ENCODE data around the gene CHST11.
"Not testable (repeated sequence)": the region's sequence is repeated elsewhere in the genome, so short reads cannot be mapped to it uniquely, and the experiment has no call there.

The CHST11 gene

DNA sequence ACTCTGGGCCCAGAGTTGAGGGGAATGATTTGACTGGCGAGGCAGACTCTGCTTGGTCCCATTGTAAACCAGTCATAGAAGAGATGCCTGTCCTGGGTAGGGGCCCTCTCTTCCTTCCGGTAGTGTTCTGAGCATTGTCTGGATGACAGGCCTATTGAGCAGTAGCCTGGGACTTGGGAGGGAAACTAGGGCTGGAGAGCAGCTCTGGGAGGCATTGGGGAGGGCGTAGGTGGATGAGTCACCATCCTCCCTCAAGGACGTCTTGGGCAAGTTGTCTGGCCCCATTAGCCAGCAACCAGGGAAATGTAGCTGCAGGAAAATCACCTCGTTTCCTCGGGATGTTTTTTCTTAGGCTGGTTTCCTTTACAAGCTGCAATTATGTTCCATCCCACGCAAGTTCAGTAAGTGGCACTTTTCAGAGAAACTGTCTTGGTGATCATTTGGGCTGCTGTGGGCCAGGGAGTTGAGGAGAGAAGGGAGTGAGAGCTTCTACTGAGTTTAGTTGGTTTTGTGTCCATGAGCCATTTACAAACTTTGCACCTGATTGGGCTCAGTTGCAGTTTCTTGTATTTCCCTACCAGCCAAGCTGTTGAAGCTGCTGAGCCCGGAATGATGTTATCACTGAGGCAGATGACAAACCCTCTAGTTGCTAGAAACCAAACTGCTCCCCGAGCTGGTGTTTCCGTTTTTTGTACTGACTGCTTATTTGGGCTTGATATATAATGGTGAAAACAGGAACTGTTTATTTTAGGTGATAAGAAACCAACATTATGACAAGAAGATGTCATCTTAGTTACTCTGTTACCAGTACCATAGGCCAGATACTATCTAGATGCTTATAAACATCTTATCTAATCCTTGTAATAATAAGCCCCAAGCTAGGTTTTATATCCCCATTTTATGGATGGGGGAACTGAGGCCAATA is 147.6 kb downstream of the CHST11 start:
- DNase-seq (ENCODE audit: low read depth) = peak; percentile 96

DNA sequence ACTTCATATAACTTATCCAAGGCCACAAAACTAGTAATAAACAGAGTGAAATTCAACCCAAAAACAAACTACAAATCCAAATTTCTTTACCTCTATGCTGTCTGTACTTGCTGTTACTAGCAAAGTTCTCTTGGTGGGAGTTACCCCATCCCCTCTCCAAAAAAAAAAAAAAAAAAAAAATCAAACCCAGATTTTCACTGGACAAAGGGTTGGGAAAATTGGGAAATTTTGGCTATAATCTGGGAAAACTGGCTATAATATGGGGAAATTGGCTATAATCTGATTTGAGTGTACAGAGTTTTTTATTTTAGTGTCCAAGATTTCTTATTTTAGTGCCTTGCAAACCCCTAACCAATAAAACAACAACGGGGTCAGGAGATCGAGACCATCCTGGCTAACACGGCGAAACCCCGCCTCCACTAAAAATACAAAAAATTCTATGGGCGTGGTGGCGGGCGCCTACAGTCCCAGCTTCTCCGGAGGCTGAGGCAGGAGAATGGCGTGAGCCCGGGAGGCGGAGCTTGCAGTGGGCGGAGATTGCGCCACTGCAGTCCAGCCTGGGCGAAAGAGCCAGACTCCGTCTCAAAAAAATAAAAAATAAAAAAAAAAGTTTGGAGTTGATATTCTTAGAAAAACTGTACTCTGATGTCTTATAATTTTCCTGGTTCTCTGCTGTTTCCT is 148.4 kb downstream of the CHST11 start:
- DNase-seq (ENCODE audit: low read depth) = no peak

DNA sequence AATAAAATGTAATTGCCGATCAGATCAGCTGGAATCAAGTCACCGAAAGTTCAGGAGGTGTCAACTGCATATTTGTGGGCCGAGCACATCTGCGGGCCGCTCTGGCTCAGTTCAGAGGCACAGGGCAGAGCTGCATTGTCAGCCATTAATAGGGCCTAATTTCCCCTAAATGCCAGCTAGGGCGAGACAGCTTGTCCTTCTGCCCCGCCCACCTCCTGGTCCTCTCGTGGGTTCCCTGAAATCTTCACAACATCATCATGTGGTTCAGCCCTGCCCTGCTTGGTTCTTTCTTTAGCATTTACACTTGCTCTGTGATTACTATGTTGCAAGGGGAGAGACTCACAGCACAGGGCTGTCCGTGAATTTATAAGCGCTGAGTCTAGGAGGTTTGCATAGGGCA is 148.9 kb downstream of the CHST11 start:
- peak; percentile 22 for DNase-seq (ENCODE audit: low read depth)

DNA sequence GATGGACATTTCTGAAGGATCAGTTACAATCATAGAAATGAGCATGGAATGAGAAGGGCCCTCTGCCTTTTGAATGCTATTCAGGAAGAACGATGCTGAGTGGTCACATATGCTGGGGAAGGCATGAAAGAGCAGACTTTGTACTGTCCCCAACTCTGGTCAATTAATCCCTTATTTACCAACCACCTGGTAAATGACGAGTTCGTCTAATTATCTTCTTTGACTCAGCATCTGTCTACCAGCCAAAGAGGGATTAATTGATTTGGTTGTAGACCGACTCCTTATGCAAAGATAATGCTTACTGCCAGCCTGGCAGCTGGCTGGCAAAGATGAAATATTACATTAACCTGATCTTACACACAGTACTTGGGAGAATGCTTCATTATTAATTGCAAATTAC is 152.2 kb downstream of the CHST11 start:
- no peak for DNase-seq (ENCODE audit: low read depth)

DNA sequence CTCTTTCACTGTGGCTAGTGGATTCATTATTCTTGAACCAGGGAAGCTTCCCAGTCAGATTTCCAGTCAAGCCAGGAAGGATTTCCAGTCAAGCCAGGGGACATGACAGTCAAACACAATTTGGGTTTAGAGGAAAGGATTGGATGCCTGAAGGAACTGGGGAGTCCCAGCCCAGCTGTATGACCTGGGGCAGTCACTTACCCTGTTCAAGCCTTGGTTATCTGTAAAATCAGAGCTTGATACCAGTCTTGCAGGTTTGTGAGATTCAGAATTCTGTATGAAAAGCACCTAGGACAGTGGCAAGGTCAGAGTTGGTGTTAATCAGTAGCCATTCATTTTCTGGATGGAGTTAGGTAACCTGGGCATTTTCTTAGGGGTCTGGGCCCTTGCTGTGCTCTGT is 152.7 kb downstream of the CHST11 start:
- DNase-seq (ENCODE audit: low read depth) = no peak

DNA sequence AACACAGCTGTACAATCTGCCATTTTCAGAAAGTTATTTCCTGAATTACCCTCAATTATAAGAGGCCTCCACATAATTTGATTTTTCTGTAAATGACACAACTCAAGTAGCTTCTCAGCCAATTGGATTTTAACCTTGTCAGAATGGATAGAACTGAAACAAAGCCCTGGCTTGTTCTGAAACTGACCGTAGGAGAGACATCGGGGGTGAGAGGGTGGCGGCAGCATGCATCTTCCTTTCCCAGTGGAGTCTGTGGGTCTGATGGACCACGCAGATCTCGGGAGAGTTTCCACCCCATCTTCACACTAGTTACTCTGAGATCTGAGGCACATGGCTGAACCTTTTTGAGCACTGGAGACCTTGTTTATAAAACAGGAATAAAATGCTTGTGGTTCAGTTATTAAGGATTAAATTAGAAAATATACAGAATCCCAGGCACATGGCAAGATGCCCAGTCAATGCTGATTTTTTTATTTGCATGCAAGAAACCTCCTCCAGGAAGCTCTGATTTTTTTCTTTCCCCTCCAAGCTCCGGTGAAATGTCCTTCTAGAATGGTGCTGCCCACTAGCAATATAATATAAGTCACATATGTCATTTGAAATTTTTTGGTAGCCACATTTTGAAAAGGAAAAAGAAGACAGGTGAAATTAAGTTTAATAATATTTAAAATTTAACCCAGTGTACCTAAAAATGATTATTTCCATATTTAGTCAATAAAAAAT is 153.9 kb downstream of the CHST11 start:
- no peak for DNase-seq (ENCODE audit: low read depth)

DNA sequence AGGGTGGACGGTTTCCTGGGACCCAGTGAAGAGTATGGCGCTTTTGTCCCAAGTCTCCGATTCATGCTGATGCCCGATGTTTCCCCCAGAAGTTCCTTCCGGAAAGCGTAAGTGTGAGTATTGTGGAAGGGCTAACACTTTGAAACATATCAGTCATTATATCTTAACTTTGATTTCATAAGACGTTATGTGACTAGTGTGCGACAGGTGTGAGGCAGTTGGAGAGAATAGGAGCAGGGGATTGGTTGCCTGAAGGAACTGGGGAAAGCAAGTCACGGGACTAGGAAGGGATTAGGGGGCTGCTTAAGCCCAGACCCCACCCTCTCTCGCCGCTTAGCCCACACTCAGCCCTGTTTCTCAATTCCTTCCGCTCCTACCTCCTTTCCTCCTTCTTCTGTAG is 154.9 kb downstream of the CHST11 start:
- DNase-seq (ENCODE audit: low read depth) = no peak

DNA sequence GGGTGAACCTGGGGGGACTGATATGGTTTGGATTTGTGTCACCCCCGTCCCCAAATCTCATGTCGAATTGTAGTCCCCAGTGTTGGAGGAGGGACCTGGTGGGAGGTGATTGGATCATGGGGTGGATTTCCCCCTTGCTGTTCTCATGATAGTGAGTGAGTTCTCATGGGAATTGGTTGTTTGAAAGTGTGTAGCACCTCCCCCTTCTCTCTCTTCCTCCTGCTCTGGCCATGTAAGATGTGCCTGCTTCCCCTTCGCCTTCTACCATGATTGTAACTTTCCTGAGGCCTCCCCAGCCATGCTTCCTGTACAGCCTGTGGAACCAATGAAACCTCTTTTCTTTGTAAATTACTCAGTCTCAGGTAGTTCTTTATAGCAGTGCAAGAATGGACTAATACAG is 156.6 kb downstream of the CHST11 start:
- DNase-seq (ENCODE audit: low read depth) = not testable (repeated sequence)

DNA sequence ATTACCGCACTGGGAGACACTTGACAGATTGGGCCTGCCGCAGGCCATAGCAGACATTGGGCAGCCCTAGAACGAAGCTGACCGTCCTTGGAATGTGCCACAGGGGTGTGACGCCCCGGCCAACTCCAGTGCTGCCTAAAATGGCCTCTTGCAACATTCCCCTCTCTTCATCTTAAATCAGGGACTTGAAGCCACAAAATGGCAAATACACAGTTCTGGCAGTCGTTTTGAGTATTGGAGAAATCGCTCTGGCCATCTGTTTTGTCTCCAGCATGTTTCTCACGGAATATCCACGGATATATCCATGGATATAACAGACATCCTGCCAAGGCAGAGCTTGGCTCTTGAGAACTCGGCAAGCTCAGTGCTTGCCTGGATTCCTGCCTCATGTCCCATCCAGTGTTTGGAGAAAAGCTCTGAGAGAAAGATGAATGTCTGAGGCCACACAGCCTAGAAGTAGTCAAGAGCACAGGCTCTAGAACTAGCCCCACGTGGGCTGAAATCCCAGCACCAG is 158.4 kb downstream of the CHST11 start:
- DNase-seq (ENCODE audit: low read depth) = peak; percentile 9

DNA sequence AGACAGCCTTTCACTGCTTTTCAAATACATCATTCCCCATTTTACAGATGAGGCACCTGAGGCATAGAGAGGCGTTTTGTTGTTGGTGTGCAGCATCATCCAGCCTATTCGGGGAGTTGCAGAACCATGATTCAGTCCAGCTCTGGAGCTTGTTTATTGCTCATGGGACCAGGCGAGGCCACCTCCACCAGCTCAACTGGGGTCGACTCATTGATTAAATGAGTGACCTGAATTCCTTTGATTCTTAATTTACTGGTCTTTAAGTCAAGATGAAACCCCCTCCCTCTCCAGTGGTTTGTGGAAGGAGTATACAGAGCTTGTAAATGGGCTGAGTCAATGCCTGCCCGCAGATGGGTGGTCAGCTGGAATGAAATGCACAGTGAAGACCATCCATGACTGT is 161.9 kb downstream of the CHST11 start:
- no peak for DNase-seq (ENCODE audit: low read depth)

DNA sequence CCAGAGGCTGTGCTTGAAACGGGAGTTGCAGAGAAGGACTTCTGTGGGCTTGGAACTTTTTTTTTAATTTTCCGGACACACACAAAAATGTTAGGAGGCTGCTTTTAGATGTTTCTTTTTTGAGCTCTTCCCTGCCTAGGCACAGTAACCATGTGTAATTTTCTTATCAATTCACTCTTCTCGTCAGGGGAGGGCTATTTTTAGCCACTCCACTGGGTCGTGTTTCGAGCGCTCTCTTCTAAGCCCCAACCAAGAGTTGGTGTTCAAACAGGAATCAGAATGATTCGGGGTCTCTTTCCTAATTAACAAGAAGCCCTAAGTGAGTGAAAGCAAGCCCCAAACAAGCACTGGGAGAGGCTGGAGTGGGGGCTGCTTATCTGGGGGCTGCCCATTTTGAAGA is 162.6 kb downstream of the CHST11 start:
- no peak for DNase-seq (ENCODE audit: low read depth)

DNA sequence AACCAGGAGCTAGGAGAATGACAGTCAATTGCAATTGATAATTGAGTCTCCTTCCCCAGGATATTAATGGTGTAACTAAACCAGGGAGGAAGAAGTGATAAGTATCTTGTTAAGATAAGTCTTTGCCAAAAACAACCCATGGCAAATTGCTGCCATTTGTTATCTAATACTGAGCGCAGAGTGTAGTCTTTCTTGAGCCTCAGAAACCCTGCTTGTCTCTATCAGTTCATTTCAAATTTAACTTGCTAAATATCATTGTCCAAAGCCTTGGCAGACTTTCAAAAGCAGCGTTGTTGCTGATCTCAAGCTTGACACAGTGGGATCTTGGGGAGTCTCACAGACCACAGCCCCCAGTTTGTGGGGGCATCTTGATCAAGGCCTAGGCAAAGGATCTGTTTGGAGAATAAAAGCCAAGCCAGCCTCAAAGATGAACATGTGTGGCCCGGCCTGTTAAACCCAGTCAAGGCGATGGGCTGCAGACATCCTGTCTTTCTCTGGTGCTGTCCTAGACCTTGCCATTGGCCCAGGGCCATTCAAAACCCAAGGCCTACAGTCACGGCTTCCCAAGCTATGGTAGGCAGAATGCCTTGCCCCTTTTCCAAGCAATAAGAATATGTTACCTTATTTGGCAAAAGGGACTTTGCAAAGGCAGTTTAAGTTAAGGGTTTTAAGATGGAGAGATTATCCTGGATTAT is 164.2 kb downstream of the CHST11 start:
- no peak for DNase-seq (ENCODE audit: low read depth)

DNA sequence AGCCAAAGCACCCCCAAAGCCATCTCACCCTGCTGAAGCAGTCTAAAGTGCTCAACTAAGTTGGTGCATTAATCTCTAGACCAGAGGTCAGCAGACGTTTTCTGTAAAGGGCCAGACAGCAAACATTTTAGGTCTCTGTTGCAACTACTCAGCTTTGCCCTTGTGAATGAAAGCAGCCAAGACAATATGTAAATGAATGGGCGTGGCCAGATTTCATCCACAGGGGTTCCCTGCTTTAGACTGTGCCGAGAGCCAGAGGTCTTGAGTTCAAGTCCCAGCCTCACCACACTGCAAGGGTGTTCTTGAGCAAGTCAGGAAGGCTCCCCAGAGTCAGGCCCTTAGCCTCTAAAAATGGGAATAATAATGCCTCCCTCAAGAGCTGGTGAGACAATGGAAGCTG is 166.2 kb downstream of the CHST11 start:
- DNase-seq (ENCODE audit: low read depth) = no peak

DNA sequence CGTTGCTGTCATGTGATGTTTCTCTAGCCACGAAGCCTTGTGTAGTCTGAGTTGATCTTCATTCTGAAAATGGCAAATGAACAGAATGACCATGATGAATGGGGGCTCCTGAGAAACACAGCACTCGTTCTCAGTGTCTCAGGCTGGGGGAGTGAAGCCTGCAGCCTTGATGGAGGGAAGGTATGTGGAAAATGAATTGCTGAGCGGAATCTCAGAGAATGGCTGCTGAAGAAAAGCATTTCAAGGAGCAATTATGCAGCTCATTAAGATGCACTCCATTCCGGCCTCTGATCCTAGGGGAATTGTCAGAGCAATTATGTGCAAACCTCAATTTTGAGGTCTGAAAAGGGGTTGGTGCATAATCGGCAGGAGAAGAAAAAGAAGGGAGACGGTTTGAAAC is 167.1 kb downstream of the CHST11 start:
- no peak for DNase-seq (ENCODE audit: low read depth)

DNA sequence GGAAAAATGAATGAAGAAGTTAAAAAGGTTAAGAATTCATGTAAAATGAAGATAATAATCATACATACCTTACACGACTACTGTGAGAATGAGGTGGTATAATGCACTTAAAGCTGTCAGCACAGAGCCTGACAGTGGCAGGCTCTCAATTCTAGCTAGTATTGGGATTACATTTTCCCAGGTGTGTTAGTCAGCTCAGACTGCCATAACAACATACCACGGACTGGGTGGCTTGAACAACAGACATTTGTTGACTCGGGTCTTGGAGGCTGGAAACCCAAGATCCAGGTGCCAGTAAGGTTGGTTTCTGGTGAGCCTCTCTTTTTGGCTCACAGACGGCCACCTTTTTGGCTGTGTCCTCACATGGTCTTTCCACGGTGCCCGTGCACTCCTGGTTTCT is 167.8 kb downstream of the CHST11 start:
- no peak for DNase-seq (ENCODE audit: low read depth)

DNA sequence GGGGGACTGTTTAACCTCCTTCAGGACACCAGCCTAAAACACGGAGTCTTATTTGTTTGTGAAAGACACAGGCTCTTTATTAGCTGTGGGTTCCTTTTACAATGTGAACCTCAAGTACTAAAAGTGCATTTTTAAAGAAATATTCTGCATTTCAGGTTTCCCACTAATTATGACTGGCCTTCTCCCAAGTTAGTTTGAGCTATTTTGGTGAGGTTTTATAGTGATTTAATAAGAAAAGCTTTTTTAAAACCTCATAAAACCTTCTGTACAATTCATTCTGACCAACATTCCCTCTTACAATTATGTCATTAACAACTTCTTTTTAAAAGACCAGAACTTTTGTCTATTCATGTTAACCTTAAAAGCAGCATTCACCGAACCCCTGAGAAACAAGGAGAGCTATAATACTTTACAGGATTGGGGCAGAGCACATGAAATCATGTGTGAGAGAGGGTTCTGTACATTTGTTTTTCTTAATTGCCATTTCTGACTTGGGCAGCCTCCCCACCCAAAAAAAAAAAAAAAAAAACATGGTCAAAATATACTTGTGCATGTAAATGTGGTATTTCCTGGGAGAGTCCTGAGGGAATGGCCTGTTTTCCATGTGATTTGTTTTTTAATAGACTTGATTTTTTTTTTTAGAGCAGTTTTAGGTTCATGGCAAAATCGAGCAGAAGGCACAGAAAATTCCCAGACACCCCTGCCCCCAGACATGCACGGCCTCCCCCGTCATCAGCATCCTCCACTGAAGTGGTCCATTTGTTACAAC is 169.5 kb downstream of the CHST11 start:
- peak; percentile 71 for DNase-seq (ENCODE audit: low read depth)

DNA sequence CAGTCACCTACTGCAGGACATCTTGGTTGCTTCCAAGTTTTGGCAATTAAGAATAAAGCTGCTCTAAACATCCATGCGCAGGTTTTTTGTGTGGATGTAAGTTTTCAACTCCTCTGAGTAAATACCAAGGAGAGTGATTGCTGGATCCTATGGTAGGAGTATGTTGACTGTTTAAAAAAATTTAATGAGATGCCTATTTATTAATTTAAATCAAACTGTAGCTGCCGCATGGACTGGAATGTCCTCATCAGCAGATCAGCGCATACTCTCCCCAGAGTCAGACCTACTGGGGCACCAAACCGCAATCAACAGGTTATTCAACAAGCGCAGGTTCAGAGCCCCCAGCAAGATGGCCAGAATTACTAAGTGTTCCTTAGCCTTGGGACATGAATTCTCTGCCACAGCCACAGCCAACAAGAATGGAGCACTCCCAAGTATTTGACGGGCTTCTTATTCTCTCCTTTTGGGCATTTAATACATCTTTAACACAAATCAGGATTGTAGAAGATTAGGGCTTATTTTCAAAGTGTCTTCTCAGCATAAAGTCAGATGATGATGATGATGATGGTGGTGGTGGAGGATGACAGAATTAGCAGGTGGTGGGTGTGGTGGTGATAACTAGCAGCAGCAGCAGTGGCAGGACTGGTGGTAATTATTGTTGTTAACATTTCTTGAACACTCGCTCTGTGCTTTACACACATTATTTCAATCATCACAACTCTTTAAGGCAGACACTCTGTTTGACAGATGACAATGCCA is 170.7 kb downstream of the CHST11 start:
- DNase-seq (ENCODE audit: low read depth) = no peak

DNA sequence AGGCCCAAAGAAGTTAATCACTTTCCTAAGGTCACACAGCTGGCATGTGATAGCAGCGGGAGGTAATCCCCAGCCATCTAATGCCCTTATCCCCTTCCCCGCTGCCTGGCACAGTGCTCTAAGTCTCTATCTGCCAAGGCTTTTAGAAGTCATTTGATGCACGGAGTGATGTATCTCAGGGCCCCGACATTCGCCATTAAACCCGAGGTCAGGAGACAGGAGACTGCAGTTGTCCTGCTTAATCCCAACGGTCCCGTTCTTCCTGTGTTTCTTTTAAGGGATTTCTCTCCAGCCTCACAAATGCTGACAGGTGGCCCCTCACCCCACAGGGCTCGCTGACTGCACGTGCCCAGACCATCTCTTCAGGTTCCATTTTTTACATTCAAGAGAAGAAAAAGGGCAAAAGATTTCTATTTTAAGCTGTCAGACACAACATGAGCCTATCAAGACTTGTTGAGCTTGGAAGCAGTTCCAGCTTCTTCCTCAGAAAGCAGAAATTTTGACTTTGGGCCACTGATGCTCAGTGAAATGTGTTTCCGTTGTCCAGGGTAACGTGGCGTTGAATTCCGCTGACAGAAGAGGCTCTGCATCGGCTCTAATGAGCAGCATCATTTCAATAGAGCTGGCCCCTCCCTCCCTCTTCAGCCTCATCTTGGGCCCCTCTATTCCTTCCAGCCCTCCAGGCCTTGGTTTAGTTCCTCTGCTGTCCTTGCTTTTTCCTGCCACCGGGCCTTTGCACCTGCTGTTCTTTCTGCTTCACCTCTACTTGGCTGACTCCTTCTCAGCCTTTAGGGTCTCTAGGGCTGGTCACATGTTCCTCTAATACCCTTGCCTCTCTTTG is 171.5 kb downstream of the CHST11 start:
- DNase-seq (ENCODE audit: low read depth) = no peak

DNA sequence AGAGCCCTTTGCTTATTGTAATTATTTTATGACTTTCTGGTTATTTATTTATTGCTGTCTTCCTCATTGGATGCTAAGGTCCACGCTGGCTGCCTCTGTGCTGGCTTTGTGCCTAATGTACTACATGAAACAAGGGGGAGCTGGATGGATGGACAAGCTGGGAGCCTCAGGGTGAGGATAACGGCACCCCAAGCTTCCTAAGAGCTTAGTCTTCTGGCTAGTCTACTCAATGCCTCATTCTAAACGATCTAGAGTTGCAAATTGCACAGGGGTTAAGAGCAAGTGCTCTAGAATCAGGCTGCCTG is 172.0 kb downstream of the CHST11 start:
- no peak for DNase-seq (ENCODE audit: low read depth)

DNA sequence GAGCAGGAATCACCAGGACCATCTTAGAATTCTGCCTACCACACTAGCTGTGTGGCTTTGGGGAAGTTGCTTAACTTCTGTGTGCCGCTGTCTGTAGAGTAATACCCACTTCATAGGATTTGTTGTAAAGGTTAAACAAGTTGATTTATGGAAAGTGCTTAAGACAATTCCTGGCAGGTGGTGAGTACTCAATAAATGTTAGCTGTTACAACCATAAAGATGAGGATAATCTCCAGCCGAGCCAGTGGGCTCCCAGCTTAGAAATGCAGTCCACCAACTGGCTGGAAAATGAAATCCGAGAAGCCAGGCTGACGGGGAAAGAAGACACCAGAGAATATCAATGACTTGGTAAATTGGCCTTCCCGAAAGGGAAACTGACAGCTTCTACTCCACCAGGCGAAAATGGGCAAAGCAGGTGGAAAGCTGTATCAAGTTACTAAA is 173.5 kb downstream of the CHST11 start:
- DNase-seq (ENCODE audit: low read depth) = no peak

Data from EH (cell line).